Measurements from ENCODE around the gene TIMM8B.
"Not testable (repeated sequence)": the region's sequence is repeated elsewhere in the genome, so short reads cannot be mapped to it uniquely, and the experiment has no call there.

Gene TIMM8B

GRCh38 chr11:112062923-112063322 lies 23.6 kb downstream of the TIMM8B start:
- H3K27me3 Mint-ChIP-seq (ENCODE audit: low read depth) = no peaks in the 10 kb centered on the region
- no peak overlapping the region for H3K4me3 Mint-ChIP-seq
- TF ChIP-seq CTCF (IDR thresholded peaks at IDR 0.05; ENCODE audit: unreplicated experiment in 3 of 3) = no peak
- H3K27ac Mint-ChIP-seq = no peak overlapping the region
- peaks cover 30% of the 10 kb centered on the region for H3K36me3 Mint-ChIP-seq (ENCODE audit: low read depth)
- H3K9me3 Mint-ChIP-seq = no peaks in the 10 kb centered on the region
- no peaks in the 10 kb centered on the region for H3K4me1 Mint-ChIP-seq

- H3K36me3 Mint-ChIP-seq (ENCODE audit: low read depth) = peaks cover 60% of the 10 kb centered on the region
- H3K4me3 Mint-ChIP-seq = no peak overlapping the region
- no peaks in the 10 kb centered on the region for H3K27me3 Mint-ChIP-seq (ENCODE audit: low read depth)
- H3K27ac Mint-ChIP-seq = no peak overlapping the region
- no peak for TF ChIP-seq CTCF (IDR thresholded peaks at IDR 0.05; ENCODE audit: unreplicated experiment in 3 of 3)
- H3K9me3 Mint-ChIP-seq = no peaks in the 10 kb centered on the region
- no peaks in the 10 kb centered on the region for H3K4me1 Mint-ChIP-seq
Measured at GRCh38 chr11:112058103-112058502, 28.5 kb downstream of the TIMM8B start.

GRCh38 chr11:112057170-112057569 lies 29.4 kb downstream of the TIMM8B start:
- Mint-ChIP-seq H3K9me3 (no peaks in the 10 kb centered on the region), H3K36me3 (ENCODE audit: low read depth) (peaks cover 61% of the 10 kb centered on the region), H3K27ac (peak overlapping the region in 2 of 3 experiments; percentile 23 to 32), H3K27me3 (ENCODE audit: low read depth) (no peaks in the 10 kb centered on the region), H3K4me3 (no peak overlapping the region), H3K4me1 (no peaks in the 10 kb centered on the region)
- no peak for TF ChIP-seq CTCF (IDR thresholded peaks at IDR 0.05; ENCODE audit: unreplicated experiment in 3 of 3)

GRCh38 chr11:112051768-112052167 lies 34.8 kb downstream of the TIMM8B start:
- H3K27ac Mint-ChIP-seq = no peak overlapping the region
- H3K4me1 Mint-ChIP-seq = no peaks in the 10 kb centered on the region
- H3K4me3 Mint-ChIP-seq = no peak overlapping the region
- TF ChIP-seq CTCF (IDR thresholded peaks at IDR 0.05; ENCODE audit: unreplicated experiment in 3 of 3) = no peak
- H3K36me3 Mint-ChIP-seq (ENCODE audit: low read depth) = peaks cover 84% of the 10 kb centered on the region
- no peaks in the 10 kb centered on the region for H3K27me3 Mint-ChIP-seq (ENCODE audit: low read depth)
- peaks cover 7% of the 10 kb centered on the region for H3K9me3 Mint-ChIP-seq

GRCh38 chr11:112050721-112051120 lies 35.8 kb downstream of the TIMM8B start:
- no peak for TF ChIP-seq CTCF (IDR thresholded peaks at IDR 0.05; ENCODE audit: unreplicated experiment in 3 of 3)
- Mint-ChIP-seq H3K4me1 (no peaks in the 10 kb centered on the region), H3K36me3 (ENCODE audit: low read depth) (peaks cover 86% of the 10 kb centered on the region), H3K4me3 (no peak overlapping the region), H3K9me3 (peaks cover 7% of the 10 kb centered on the region), H3K27me3 (ENCODE audit: low read depth) (no peaks in the 10 kb centered on the region), H3K27ac (no peak overlapping the region)

- Mint-ChIP-seq H3K36me3 (ENCODE audit: low read depth) (peaks cover 90% of the 10 kb centered on the region), H3K27ac (no peak overlapping the region), H3K4me1 (no peaks in the 10 kb centered on the region), H3K27me3 (ENCODE audit: low read depth) (no peaks in the 10 kb centered on the region), H3K4me3 (no peak overlapping the region), H3K9me3 (peaks cover 7% of the 10 kb centered on the region)
- TF ChIP-seq CTCF (IDR thresholded peaks at IDR 0.05; ENCODE audit: unreplicated experiment in 3 of 3) = no peak
Measured at GRCh38 chr11:112049777-112050176, 36.8 kb downstream of the TIMM8B start.

GRCh38 chr11:112048256-112048655 lies 38.3 kb downstream of the TIMM8B start:
- not testable (repeated sequence) for H3K27ac Mint-ChIP-seq; H3K4me1 Mint-ChIP-seq; H3K4me3 Mint-ChIP-seq; H3K27me3 Mint-ChIP-seq (ENCODE audit: low read depth); H3K9me3 Mint-ChIP-seq
- peaks cover 93% of the 10 kb centered on the region for H3K36me3 Mint-ChIP-seq (ENCODE audit: low read depth)

GRCh38 chr11:112046647-112047046 lies 39.9 kb downstream of the TIMM8B start:
- peaks cover 93% of the 10 kb centered on the region for H3K36me3 Mint-ChIP-seq (ENCODE audit: low read depth)
- H3K4me1 Mint-ChIP-seq; H3K27ac Mint-ChIP-seq; H3K4me3 Mint-ChIP-seq; H3K27me3 Mint-ChIP-seq (ENCODE audit: low read depth); H3K9me3 Mint-ChIP-seq: not testable (repeated sequence)
